Brain microvascular endothelial cell (primary cell): Measurements from ENCODE around the gene FRMD8.
A peak's percentile ranks its signal among the peaks of the same experiment; 100 is the strongest.

Experiments
- DNase-seq: peaks from one replicate; pipeline ENCODE4 v3.0.0-alpha.2; 2020
- H3K27ac ChIP-seq: fragments of 250-450 bp; sonication (Bioruptor Pico); 2 replicates; pipeline ENCODE4 v1.5.1; 2020; ENCODE audit warnings: mild to moderate bottlenecking, moderate library complexity
- H3K27me3 ChIP-seq: fragments of 250-450 bp; sonication (Bioruptor Pico); replicated peaks from 2 replicates; pipeline ENCODE4 v1.5.1; 2020; ENCODE audit warnings: mild to moderate bottlenecking
- H3K36me3 ChIP-seq: fragments of 250-450 bp; sonication (Bioruptor Pico); replicated peaks from 2 replicates; pipeline ENCODE4 v1.5.1; 2020; ENCODE audit warnings: mild to moderate bottlenecking
- H3K4me3 ChIP-seq: 2 replicates; pipeline ENCODE4 v1.5.1; 2011; ENCODE audit warnings: low read depth, mild to moderate bottlenecking, control low read depth, low read length, moderate library complexity
- CTCF ChIP-seq: IDR thresholded peaks from 2 replicates; pipeline ENCODE4 v1.5.1; 2011; ENCODE audit warnings: low read depth, mild to moderate bottlenecking, moderate library complexity, low read length, control low read depth, inconsistent platforms; ENCODE audit errors: missing control alignments
- in situ Hi-C: cut with HindIII; loops from 2 replicates; pipeline ENCODE4 v1.10.0; 2017; ENCODE audit warnings: low sequenced_read_pairs, low pct_ligation_motif_present

FRMD8 gene

GRCh38 chr11:65386307-65387140 lies at the start of gene FRMD8:
TSS of gene FRMD8 (plus strand) at chr11:65386637. CDS start at chr11:65387037, 400 bp downstream.
- Histone ChIP-seq H3K36me3 (peaks cover under 1% of the 10 kb centered on the region), H3K4me3 (peak within 1 kb of the TSS; percentile 91), H3K27ac (peak within 1 kb of the TSS; percentile 73), H3K27me3 (no peaks in the 10 kb centered on the region)
- in situ Hi-C loops: no loop called here
- no peak for TF ChIP-seq CTCF
- DNase-seq: peak; percentile 72

GRCh38 chr11:65338676-65339075 lies 47.8 kb upstream of the FRMD8 start:
- DNase-seq: no peak
- Histone ChIP-seq H3K27ac (no peak overlapping the region), H3K27me3 (no peaks in the 10 kb centered on the region), H3K4me3 (no peak overlapping the region), H3K36me3 (peaks cover 26% of the 10 kb centered on the region)
- in situ Hi-C loops: no loop called here
- no peak for TF ChIP-seq CTCF

- H3K27me3 ChIP-seq: no peaks in the 10 kb centered on the region
- no peak for TF ChIP-seq CTCF
- H3K27ac ChIP-seq: no peak overlapping the region
- DNase-seq: no peak
- H3K4me3 ChIP-seq: no peak overlapping the region
- H3K36me3 ChIP-seq: peaks cover 37% of the 10 kb centered on the region
- in situ Hi-C loops: no loop called here
Measured at GRCh38 chr11:65340226-65340625, 46.2 kb upstream of the FRMD8 start.

GRCh38 chr11:65341856-65342255 lies 44.6 kb upstream of the FRMD8 start:
- in situ Hi-C loops: no loop called here
- TF ChIP-seq CTCF: no peak

GRCh38 chr11:65351511-65351910 lies 34.9 kb upstream of the FRMD8 start:
- DNase-seq: no peak
- H3K36me3 ChIP-seq: peaks cover 57% of the 10 kb centered on the region
- in situ Hi-C loops: no loop called here
- no peak overlapping the region for H3K4me3 ChIP-seq
- no peak overlapping the region for H3K27ac ChIP-seq
- TF ChIP-seq CTCF: no peak
- H3K27me3 ChIP-seq: peaks cover 3% of the 10 kb centered on the region

More at GRCh38 chr11:65341856-65342255, 44.6 kb upstream of the FRMD8 start:
- Histone ChIP-seq H3K27me3 (no peaks in the 10 kb centered on the region), H3K27ac (no peak overlapping the region), H3K4me3 (no peak overlapping the region), H3K36me3 (peaks cover 52% of the 10 kb centered on the region)
- DNase-seq: no peak
